HG03175 (cell line): ENCODE data around the gene NHERF1.

ENCODE experiments used
- ATAC-seq: cut with Tn5 transposase; IDR thresholded peaks from one replicate; pipeline ENCODE4 v1.9.1; 2021; ENCODE audit warnings: mild to moderate bottlenecking, moderate library complexity; ENCODE audit not compliant: unreplicated experiment

NHERF1 gene

DNA sequence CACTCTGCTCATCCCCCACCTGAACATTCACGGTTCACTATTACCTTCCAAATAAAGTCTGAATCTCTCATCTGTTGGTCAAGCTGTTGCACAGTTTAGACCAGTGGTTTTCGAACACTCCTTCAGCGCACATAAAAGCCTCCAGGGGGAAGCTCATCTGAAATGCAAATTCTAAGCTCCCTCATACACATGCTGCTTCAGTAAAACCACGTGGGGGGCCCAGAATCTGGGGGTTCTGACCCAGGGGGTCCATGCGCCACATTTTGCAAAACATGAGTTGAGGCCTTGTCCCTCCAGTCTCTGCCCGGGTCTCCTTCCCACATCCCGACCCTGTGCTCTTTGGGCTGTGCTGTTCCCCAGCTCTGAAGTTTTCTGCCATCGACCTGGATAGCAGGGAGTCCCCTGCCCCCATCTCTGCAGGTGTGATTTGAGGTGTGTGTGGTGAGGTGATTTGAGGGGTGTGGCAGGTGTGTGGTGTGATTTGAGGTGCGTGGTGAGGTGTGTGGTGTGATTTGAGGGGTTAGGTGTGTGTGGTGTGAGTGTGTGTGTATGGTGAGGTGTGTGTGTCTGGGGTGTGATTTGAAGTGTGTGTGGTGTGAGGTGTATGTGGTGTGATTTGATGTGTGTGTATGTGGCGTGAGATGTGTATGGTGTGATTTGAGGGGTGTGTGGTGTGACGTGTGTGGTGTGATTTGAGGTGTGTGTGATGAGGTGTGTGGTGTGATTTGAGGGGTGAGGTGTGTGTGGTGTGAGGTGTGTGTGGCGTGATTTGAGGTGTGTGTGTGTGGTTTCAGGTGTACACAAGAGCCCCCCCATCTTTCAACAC lies 16.2 kb upstream of the NHERF1 start:
- ATAC-seq: no peak

DNA sequence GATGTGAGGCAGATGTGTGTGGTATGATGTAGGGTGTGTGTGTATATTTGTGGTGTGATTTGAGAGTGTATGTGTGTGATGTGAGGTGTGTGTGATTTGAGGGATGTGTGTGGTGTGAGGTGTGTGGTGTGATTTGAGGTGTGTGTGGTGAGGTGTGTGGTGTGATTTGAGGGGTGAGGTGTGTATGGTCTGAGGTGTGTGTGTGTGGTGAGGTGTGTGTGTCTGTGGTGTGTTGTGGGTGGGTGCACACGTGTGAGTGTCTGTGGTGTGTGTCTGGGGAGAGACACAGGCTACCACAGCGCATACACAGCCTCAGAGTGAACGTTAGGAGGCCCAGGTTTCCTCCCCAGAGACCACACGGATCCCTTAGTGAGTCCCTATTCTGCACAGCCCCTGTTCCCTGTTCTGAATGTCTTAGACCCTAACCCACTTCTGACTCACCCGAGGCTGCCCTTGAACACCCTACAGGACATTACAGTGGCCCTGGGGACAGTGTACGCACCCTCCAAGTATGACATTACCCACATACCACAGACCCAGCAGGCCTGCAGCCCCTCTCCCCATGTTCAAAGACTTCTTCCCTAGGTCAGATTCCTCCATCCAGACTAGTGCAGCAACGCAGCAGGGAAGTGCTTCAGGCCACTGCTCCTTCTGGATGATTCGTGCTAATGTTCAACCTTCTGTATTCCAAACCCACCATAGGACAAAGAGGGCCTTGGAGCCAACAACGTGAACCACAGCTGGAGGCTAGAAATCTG lies 14.9 kb upstream of the NHERF1 start:
- ATAC-seq: no peak

DNA sequence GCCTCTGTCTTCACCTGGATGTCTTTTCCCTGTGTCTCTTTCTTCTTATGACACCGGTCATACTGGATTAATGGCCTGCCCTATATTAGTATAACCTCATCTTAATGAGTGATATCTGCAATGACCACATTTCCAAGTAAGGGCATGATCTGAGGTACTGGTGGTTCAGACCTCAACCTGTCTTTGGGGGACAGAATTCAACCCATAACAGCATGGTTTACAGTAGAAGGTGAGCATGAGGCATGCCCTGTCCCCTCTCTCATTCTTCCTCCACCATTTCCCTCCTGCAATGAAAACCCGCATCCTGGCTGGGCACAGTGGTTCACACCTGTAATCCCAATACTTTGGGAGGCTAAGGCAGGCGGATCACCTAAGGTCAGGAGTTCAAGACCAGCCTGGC lies 14.2 kb upstream of the NHERF1 start:
- no peak for ATAC-seq

DNA sequence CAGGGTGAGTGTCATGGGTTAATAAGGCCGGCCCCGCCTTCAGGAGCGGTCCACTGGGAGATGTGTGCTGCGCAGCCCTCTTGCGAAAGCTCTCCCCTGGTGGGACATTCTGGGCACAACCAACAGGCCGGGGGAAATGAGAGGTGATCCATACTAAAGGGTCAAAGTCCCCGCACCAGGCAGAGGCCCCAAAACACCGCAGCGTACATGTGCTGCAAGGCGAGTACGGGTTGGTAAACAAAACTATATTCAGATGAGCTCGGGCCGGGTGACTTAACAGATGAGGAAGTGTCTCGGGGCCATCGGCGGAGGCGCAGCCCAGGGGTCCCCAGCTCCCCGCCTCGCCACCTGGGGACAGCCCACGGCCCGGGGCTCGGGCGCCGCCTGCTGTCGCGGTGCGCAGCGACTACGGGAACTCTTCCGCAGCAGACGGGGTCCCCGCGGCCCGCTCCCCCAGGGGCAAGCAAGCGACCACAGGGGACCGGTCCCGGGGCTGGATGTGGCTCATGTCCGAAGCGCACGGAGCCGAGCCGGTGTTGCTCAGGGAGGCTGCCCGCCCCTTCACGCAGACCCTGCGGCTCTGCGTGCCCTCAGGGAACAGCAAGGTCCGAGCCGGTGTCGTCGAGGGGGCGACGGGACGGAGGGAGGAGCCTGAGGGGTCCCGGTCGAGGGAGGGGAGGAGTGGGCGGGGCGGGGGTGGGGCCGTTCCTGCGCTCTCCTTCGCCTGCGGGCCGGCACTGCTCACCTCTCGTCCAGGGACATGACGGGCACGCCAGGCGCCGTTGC lies 11.7 kb upstream of the NHERF1 start, which contains the start of gene RAB37:
RAB37 (plus strand) TSS at position 744 of the 786 bp plus-strand sequence; CDS start at position 761, 17 bp downstream.
- ATAC-seq: peak; percentile 42

DNA sequence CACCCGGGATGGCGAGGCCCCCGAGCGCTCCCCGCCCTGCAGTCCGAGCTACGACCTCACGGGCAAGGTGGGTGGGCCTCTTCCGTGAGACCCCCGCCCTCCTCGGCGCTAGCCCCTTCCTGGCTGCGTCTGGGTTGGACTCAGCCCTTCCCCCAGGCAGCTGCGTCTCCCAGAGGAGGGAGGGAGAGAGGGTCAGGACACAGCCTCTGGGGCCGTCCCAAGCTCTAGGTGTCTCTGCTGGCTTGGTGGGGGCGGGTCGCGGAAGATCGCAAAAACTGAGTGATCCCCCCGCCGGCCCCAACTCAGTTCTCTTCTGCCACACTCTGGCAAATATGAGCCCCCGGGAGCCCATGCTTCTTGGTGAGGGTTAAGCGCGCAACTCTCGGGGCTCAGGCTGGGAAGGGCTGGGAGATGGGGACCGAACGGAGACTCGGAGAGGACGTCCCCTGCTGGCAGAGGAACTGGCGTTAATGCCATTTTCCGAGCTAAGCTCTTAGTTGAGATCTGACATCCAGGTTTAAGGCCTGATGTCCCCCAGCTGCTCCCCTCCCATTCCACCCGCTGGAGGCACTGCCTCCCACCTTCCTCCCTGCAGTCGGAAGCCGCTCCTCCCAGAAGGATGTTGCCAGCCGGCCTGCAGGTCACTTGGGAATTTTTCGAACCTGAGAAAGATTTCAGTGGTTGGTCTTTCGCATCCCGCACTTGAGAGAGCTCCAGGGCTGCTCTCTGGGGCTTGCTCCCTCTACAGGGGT lies 11.0 kb upstream of the NHERF1 start:
- no peak for ATAC-seq

DNA sequence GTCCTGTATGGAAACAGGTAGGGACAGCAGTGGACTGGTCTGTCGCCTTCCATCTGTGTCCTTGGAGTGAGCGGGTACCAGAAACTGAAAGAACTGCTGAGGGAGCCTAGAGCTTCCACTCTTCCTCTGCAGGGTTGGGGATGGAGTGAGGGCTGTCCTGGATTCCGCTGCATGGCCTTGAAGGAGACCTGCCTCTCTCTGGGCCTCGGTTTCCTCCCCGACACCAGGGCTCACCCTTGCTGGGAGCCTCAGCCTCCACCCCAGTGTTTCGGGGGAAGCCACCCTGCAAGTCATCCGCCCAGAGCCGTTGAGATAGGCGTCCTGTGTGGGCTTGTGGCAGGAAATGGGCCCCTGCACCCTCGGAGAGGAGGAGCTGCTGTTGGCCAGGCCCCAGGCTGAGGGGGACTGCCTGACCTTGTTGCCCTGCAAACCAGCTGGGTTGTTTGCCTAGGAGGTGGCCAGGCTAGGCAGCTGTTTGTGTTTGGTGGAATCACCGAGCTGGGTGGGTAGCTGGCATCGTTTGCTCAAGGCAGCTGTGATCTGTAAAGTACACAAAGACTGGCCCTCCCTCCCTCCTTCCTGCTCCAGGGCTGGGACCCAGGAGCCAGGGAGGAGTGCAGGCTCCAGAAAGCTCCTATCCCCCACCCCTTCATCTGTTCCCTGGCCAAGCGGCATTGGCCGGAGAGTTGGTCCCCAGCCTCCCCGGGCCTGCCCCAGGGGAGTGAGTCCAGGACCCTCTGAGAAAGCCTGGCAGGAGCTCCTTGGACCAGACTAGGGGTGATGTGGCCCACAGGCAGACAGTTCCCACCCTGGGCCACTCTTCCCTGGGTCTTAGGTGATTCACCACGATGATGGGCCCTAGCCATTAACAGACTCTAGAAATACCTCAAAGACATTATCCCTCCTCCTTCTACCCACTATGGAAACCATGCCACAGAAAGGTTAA lies 10.1 kb upstream of the NHERF1 start:
- ATAC-seq: peak; percentile 46

DNA sequence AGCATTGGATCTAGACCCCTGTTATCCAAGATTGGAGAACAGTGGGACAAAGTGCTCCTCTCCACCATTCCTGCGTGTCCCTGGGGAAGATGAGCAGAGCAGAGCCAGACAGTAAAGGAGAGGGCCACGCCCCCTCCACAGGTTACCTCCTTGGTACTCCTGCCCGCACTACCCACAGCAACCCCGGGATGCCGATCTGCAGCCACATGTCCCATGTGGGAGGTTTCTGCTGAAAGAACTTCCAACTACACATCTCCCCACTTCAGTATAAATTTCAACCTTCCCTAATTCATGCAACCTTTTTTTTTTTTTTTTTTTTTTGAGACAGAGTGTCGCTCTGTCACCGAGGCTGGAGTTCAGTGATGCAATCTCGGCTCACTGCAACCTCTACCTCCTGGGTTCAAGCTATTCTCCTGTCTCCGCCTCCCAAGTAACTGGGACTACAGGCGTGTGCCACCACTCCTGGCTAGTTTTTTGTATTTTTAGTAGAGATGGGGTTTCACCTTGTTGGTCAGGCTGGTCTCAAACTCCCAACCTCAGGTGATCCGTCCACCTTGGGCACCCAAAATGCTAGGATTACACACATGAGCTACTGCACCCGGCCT lies 9.1 kb upstream of the NHERF1 start:
- no peak for ATAC-seq

DNA sequence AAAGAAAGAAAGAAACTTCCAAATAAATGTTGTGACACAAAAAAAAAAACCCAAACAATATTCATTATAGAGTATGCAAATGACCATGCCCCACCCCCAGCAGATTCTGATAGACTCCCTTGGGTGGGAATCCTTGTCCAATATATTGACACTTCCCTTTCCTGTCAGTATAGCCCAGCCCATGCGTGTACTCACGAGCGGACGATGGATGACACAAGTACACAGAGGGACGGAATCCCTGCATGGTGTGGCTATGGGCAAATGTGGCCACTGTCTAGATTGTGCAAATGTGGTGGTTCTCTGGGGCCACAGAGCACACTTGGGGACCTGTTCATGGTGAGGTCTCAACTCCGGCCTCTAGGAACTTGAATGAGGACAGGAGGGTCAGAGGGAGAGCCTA lies 8.3 kb upstream of the NHERF1 start:
- no peak for ATAC-seq

DNA sequence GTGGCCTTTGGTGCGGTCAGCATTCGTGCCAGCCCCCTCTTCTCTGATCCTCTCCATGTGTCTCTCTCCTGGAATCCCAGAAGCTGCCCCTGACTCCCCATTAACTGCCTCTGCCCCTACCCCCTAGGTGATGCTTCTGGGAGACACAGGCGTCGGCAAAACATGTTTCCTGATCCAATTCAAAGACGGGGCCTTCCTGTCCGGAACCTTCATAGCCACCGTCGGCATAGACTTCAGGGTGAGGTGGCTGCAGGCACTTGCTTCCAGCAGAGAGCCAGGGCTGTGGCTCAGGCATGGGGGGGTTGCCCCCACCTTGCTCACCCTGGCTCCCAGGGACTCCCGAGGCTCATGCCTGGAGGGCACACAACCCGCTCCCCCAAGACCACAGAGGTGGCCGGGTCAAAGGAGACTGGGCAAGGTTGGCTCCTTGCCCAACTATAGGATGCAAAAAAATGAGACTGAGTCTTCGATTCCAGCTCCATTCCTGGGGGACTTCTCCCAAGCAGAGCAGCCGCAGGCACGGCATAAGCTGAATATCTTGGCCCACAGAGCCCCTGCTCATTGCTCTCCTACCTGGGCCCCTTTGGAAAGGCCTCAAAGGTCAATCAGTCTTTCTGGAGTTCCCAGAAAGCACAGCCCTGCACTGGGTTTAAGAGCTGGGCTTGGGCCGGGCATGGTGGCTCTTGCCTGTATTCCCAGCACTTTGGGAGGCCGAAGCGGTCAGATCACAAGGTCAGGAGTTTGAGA lies 7.6 kb upstream of the NHERF1 start:
- ATAC-seq: no peak

DNA sequence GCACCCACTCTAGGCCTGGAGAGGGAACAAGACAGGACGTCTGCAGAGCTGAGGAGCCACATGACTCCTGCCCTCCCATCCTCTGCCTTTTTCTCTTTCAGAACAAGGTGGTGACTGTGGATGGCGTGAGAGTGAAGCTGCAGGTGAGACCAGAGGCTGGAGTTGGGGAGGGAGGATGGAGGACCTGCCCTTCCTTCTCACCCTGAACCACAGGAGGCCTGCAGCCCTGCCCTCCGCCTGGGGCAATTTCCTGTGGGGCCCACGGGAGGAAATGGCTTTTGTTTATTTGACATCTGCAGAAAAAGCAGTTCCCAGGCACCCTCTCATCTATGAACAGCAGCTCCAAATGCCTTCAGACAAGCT lies 6.3 kb upstream of the NHERF1 start:
- ATAC-seq: peak; percentile 44

DNA sequence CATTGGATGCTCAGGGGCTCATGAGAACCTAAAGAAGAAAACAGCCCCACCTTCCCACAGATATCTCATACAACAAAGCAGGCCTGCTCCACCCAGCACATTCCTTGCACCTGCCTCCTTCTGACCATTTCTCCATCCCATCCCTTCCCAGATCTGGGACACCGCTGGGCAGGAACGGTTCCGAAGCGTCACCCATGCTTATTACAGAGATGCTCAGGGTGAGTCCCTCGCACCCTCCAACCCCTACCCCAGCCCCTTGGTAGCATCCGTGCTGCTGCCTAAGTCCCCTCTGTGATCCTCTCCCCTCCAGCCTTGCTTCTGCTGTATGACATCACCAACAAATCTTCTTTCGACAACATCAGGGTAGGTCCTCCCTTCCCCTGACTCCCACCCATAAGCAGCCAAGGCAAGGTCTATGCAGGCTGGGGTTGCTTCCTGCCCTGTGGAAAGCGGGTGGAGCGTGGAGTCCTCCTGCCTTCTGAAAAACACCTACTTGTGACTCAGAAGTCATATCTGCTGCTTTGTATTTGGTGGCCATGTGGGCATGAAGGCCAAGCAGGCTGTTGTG lies 5.4 kb upstream of the NHERF1 start:
- no peak for ATAC-seq

DNA sequence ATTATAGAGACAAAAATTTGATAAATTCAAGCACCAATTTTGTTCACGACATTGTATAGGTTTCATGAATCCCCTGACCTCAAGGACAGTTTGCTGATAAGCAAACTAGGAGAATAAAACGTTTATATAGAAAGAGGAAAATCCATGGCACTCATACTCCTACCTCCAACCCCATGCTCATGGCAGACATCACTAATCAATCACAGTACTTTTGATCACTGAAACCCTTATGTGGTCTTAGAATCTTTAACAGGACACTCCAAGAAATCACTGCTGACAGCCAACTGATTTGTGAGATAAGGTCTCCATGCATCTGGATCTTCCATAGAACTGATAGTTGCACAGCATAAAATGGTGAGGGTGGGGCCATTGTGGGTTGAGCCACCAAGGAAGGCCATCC lies 4.7 kb upstream of the NHERF1 start:
- no peak for ATAC-seq

DNA sequence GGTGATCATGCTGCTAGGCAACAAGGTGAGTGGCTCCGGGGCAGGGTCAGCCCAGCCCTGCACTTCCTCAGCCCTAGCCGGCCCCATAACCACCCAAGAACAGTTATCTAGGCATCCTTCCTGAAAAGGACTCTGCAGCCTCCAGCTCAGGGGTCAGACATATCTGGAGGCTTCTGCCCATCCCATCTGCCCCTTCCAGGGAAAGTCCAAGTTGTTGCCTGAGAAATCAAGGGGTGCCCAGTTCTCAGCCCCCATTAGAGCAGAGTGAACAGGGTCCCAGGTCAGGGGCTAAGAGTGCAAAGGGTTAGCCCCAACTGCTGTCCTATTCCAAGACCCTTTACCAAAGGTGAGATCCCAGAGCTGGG lies 4.1 kb upstream of the NHERF1 start:
- ATAC-seq: no peak

DNA sequence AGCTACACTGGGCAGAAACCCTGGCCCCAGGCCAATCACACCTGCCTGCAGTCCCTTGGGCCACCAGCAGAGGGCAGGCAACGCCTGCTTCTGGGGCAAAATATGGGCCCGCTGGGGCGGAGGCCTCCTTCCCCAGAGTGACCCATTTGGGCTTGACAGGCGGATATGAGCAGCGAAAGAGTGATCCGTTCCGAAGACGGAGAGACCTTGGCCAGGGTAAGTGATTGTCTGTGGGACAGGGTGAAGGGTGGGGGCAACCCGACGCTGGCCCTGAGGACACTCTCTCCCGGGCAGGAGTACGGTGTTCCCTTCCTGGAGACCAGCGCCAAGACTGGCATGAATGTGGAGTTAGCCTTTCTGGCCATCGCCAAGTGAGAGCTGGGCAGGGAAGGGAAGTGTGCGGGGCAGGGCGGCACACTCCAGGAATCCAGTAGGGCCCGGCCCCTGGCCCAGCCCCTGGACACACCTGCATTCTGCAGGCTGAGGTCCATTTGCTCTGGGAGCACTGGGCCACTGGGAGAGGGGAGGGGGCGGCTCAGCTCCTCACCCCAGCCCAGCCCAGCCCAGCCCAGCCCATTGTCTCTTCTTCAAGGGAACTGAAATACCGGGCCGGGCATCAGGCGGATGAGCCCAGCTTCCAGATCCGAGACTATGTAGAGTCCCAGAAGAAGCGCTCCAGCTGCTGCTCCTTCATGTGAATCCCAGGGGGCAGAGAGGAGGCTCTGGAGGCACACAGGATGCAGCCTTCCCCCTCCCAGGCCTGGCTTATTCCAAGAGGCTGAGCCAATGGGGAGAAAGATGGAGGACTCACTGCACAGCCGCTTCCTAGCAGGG lies 3.5 kb upstream of the NHERF1 start:
- no peak for ATAC-seq

DNA sequence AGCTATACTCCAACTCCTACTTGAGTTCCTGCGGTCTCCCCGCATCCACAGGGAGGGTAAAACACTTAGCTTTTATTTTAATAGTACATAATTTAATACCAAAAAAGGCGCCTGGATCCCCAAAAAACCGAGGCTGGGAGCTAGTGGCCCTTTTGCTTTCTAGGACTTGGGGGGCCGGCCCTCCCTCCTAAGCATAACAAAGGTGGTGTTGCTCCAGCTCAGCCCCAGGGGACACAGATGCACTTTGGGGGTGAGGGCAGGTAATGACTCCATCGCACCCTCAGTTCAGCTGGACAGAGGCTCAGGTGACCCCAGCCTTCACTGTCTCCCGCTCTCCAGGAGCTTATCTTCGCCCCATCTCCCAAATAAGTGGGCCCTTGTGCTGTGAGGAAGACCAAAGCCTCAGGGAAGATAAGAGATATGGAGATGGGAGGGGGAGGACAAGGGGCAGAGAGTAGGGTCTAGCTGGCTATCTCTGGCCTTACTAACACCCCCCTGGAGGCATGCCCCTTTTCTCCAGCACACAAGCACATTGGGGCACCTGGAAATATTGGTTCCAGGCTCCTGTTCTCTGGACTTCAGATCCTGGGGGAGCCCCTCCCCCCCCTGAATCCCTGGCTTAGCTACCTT lies 2.8 kb upstream of the NHERF1 start:
- ATAC-seq: no peak

DNA sequence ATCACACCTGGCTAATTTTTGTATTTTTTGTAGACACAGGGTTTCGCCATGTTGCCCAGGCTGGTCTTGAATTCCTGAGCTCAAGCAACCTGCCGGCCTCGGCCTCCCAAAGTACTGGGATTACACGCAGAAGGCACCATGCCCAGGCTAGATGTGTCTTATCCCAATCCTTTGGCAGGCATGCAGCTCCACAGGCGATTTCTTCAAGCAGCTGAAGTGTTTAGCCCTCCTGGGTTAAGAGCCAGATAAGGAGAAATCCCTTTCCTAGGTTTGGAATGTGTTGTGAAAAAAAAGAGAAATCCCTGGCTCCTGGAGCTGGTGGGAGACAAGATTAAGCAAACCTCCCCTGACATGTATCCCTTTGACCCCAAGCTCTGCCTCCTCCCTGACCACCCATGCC lies 2.1 kb upstream of the NHERF1 start:
- no peak for ATAC-seq

DNA sequence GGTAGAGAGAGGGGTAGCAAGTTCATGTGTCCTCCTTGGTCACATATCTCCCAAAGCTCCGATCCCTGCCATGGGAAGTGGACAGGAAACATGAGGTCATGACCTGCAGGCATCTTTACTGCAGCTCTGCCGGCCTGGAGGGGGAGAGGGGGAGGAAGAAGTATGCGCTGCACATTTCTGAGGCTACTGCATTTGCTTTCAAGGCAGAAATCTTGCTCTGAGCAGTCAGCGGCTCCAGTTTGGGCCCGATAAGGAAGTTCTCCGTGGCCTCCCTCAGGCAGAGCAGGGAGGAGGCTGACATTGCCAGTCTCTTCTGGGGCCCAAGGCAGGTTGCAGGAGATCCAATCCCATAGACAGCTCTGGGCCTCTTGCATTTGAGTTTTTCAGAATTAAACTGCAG lies 1.5 kb upstream of the NHERF1 start:
- no peak for ATAC-seq
